ENCODE data around the gene RALBP1. TPM values are rescaled to one million over a fixed set of nuclear protein-coding genes. Genes with fewer than 3 reads are reported as not detected.

Gene RALBP1
- total and polyA plus RNA-seq, 2 of the 8 experiments (the other 6 are each of a cell fraction or from before 2014, with no cell fraction given): 40.3 to 67.8 TPM

DNA sequence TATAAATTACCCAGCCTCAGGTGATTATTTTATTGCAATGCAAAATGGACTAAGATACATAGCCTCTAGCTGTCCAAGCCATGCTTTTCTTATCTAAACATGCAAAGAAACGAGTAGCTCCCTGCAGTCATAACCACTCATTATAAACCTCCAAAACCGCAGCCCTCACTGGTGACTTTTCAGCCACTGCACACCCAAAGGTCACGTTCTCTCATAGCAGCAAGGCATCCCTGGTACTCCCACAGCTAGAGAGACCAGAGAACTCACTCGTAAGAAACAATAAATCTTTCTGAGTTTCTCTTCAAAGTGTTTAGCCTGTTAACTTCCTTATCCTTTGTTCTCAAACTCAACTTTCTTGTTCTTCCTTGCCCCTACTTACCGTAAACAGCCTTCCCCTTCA is 28.5 kb upstream of the RALBP1 start:
- H3K9ac ChIP-seq (replicated peaks in 1 of 4; ENCODE audit: extremely low read depth in 1 of 4, low read depth in 3 of 4, low read length in 3 of 4): no peak overlapping the region
- no peaks in the 10 kb centered on the region for H3K36me3 ChIP-seq (ENCODE audit: control insufficient read depth in 2 of 4, insufficient read depth in 4 of 4, low read length in 3 of 4)
- H2BK120ac ChIP-seq (replicated peaks; ENCODE audit: low read depth, low read length): no peak overlapping the region
- no peaks in the 10 kb centered on the region for H3K9me3 ChIP-seq (ENCODE audit: insufficient read depth in 2 of 2, low read depth in 1 of 2, low read length in 1 of 2)
- no peaks in the 10 kb centered on the region for H3K23me2 ChIP-seq (ENCODE audit: low read depth, low read length)
- no peak overlapping the region for H2BK5ac ChIP-seq (ENCODE audit: low read depth, low read length)
- H3K56ac ChIP-seq (replicated peaks; ENCODE audit: insufficient read length, low read depth, low read length): no peak overlapping the region
- no peak overlapping the region for H3K23ac ChIP-seq (ENCODE audit: insufficient read length)
- no peak overlapping the region for H3K14ac ChIP-seq (ENCODE audit: insufficient read length)
- H2BK12ac ChIP-seq (ENCODE audit: low read depth, low read length): no peak overlapping the region
- CTCF ChIA-PET (ENCODE audit: partially characterized antibody): interaction anchor here (1.1 to 1.5 kb wide), 2 partner anchors 18 to 43 kb away, joined by 3 to 4 read pairs; no protein-coding TSS in a partner anchor
- H3K4me1 ChIP-seq (replicated peaks in 1 of 4; ENCODE audit: control insufficient read depth in 3 of 4, insufficient read depth in 4 of 4, low read length in 3 of 4): peaks cover 0 to 3% (median 0%) of the 10 kb centered on the region in 4 experiments; a peak in 2 of 7 replicates
- H3K79me1 ChIP-seq (ENCODE audit: low read depth, low read length): no peaks in the 10 kb centered on the region
- no peak overlapping the region for H4K91ac ChIP-seq (replicated peaks; ENCODE audit: insufficient read length, low read length)
- no peak overlapping the region for H2AFZ ChIP-seq (ENCODE audit: low read length)
- WGBS, 2 experiments (ENCODE audit: extremely low coverage in 1 of 2, insufficient coverage in 1 of 2, insufficient read length in 1 of 2, insufficient replicate concordance in 2 of 2, low coverage in 1 of 2, low lambda C conversion rate in 2 of 2, missing lambda C conversion rate in 1 of 2): 92% methylated on average over 5 of the region's 5 CpGs; no CpG with 5 or more reads in 1 of the 2 experiments
- H4K5ac ChIP-seq (ENCODE audit: insufficient read length, low read depth, low read length): no peak overlapping the region
- no peak overlapping the region for H3K27ac ChIP-seq (ENCODE audit: low read depth, low read length)
- H4K20me1 ChIP-seq (replicated peaks in 1 of 2; ENCODE audit: control insufficient read depth in 1 of 2, insufficient read depth in 2 of 2, low read length in 2 of 2): no peaks in the 10 kb centered on the region
- no peak overlapping the region for H3K4ac ChIP-seq (replicated peaks; ENCODE audit: insufficient read length, low read depth, low read length)
- no peak overlapping the region for H2BK15ac ChIP-seq (ENCODE audit: low read length)
- no peak overlapping the region for H3K18ac ChIP-seq (ENCODE audit: extremely low read depth, low read length)
- no peak overlapping the region for H2AK5ac ChIP-seq (ENCODE audit: low read depth, low read length)
- no peak overlapping the region for H3K4me3 ChIP-seq (ENCODE audit: extremely low read depth in 1 of 4, insufficient read depth in 2 of 4, low read depth in 3 of 4, low read length in 4 of 4)
- no peaks in the 10 kb centered on the region for H3K27me3 ChIP-seq (replicated peaks in 1 of 4; ENCODE audit: control insufficient read depth in 3 of 4, extremely low read depth in 1 of 4, insufficient read depth in 3 of 4, low read length in 3 of 4)
- no peaks in the 10 kb centered on the region for H3K79me2 ChIP-seq (ENCODE audit: control insufficient read depth in 1 of 2, insufficient read depth in 2 of 2, low read length in 2 of 2)
- FAIRE-seq: no peak
- DNase-seq (ENCODE audit: low read depth in 1 of 2, low spot score in 2 of 2): no peak
- TF ChIP-seq PHF8 (conservative IDR thresholded peaks at IDR 0.05; ENCODE audit: low read depth, low read length) (no peak), NANOG (IDR thresholded peaks at IDR 0.05; ENCODE audit: insufficient read depth, low read depth, low read length, poor library complexity, severe bottlenecking) (no peak), TAF7 (optimal IDR thresholded peaks at IDR 0.05; ENCODE audit: borderline replicate concordance, low read depth, low read length) (no peak), CREB1 (IDR thresholded peaks at IDR 0.05) (no peak), CHD1 (IDR thresholded peaks at IDR 0.05; ENCODE audit: low read depth, low read length) (no peak), BACH1 (IDR thresholded peaks at IDR 0.05; ENCODE audit: low read length) (no peak), GABPA (IDR thresholded peaks at IDR 0.05; ENCODE audit: borderline replicate concordance, insufficient read depth, low read length) (no peak)
- TF ChIP-seq, protein P1, sequence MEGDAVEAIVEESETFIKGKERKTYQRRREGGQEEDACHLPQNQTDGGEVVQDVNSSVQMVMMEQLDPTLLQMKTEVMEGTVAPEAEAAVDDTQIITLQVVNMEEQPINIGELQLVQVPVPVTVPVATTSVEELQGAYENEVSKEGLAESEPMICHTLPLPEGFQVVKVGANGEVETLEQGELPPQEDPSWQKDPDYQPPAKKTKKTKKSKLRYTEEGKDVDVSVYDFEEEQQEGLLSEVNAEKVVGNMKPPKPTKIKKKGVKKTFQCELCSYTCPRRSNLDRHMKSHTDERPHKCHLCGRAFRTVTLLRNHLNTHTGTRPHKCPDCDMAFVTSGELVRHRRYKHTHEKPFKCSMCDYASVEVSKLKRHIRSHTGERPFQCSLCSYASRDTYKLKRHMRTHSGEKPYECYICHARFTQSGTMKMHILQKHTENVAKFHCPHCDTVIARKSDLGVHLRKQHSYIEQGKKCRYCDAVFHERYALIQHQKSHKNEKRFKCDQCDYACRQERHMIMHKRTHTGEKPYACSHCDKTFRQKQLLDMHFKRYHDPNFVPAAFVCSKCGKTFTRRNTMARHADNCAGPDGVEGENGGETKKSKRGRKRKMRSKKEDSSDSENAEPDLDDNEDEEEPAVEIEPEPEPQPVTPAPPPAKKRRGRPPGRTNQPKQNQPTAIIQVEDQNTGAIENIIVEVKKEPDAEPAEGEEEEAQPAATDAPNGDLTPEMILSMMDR (IDR thresholded peaks at IDR 0.05; ENCODE audit: control extremely low read depth in 1 of 3, insufficient read depth in 1 of 3, low read depth in 1 of 3, low read length in 3 of 3): no peak
- POLR2A ChIA-PET (ENCODE audit: partially characterized antibody): no interaction called here
- no peak overlapping the region for H3K4me2 ChIP-seq (ENCODE audit: insufficient read depth in 1 of 2, low read depth in 2 of 2, low read length in 2 of 2)
- no peak overlapping the region for H2BK20ac ChIP-seq (ENCODE audit: low read length)
- no peak overlapping the region for H4K8ac ChIP-seq (ENCODE audit: extremely low read depth, insufficient read depth, low read length)

All from H1 (cell line).